Uterus (tissue), 2 donors: ENCODE measurements around the gene CDH13.

ENCODE experiments used
- CTCF ChIP-seq, 4 experiments: fragments of 200-600 bp in 2 of 4; fragments of 450-650 bp in 2 of 4; sonication (generic) in 2 of 4; IDR thresholded peaks; one replicate each; pipeline ENCODE4 v1.5.1; 2016 to 2019; ENCODE audit warnings: antibody characterized with exemption in 4 of 4, mild to moderate bottlenecking in 2 of 4, moderate library complexity in 1 of 4
- POLR2A ChIP-seq, 2 donors: fragments of 450-650 bp; IDR thresholded peaks; one replicate each; pipeline ENCODE4 v1.6.1; 2016; ENCODE audit warnings: antibody characterized with exemption in 2 of 2, mild to moderate bottlenecking in 1 of 2, moderate library complexity in 1 of 2

- no peak for TF ChIP-seq CTCF (IDR thresholded peaks at IDR 0.05)
- no peak for TF ChIP-seq POLR2A (IDR thresholded peaks at IDR 0.05)
Measured at GRCh38 chr16:83744441-83744981, 1117.7 kb downstream of the CDH13 start.
